Prostate gland (tissue), 2 donors: Measurements from ENCODE around the gene R3HDM4.

ENCODE experiments used
- POLR2A ChIP-seq: fragments of 450-650 bp; IDR thresholded peaks from one replicate; pipeline ENCODE4 v1.6.1; 2016; ENCODE audit warnings: antibody characterized with exemption, mild to moderate bottlenecking
- POLR2AphosphoS5 ChIP-seq: sonication (generic); formaldehyde crosslinking; IDR thresholded peaks from one replicate; pipeline ENCODE4 v1.6.1; 2017; ENCODE audit warnings: antibody characterized with exemption
- TF ChIP-seq, protein P1 (sequence below), 4 experiments: fragments of 200-600 bp in 2 of 4; fragments of 450-650 bp in 2 of 4; sonication (generic) in 2 of 4; IDR thresholded peaks; 1 replicate in 3 of 4; 2 replicates in 1 of 4; pipeline ENCODE4 v1.5.1; 2016 to 2019; ENCODE audit warnings: antibody characterized with exemption in 4 of 4, mild to moderate bottlenecking in 2 of 4, moderate library complexity in 2 of 4

DNA sequence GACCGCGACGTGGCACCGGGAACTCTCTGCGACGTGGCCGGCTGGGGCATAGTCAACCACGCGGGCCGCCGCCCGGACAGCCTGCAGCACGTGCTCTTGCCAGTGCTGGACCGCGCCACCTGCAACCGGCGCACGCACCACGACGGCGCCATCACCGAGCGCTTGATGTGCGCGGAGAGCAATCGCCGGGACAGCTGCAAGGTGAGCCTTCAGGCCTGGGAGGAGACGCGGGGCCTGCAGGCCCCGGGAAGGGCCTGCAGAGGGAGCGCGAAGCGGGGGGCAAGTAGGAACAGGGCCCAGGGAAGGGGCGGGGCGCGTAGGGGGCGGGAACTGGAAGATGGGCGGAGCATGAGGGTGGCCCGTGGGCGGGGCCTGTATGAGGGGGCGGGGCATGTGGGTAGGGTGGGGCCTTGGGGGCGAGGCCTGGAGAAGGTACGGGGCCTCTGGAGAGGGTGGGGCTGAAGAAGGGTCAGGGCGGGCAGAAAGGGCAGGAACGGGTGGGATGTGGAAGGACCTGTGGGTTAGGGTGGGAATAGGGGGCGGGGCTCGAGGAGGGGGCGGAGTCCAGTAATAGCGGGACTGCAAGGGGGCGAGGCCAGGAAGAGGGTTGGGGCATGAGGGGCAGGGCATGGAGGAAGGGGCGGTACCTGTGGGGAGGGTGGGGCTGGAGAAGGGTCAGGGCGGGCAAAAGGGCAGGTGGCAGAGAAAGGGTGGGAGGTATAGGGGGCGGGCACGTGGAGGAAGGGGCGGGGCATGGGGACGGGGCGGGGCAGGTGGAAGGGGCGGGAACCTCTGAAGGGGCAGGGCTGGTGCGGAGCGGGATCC is 51.1 kb downstream of the R3HDM4 start:
- TF ChIP-seq, protein P1, sequence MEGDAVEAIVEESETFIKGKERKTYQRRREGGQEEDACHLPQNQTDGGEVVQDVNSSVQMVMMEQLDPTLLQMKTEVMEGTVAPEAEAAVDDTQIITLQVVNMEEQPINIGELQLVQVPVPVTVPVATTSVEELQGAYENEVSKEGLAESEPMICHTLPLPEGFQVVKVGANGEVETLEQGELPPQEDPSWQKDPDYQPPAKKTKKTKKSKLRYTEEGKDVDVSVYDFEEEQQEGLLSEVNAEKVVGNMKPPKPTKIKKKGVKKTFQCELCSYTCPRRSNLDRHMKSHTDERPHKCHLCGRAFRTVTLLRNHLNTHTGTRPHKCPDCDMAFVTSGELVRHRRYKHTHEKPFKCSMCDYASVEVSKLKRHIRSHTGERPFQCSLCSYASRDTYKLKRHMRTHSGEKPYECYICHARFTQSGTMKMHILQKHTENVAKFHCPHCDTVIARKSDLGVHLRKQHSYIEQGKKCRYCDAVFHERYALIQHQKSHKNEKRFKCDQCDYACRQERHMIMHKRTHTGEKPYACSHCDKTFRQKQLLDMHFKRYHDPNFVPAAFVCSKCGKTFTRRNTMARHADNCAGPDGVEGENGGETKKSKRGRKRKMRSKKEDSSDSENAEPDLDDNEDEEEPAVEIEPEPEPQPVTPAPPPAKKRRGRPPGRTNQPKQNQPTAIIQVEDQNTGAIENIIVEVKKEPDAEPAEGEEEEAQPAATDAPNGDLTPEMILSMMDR (IDR thresholded peaks at IDR 0.05) = no peak
- no peak for TF ChIP-seq POLR2A
- TF ChIP-seq POLR2AphosphoS5 = no peak
